ENCODE data around the gene PCNA.

Gene PCNA

DNA sequence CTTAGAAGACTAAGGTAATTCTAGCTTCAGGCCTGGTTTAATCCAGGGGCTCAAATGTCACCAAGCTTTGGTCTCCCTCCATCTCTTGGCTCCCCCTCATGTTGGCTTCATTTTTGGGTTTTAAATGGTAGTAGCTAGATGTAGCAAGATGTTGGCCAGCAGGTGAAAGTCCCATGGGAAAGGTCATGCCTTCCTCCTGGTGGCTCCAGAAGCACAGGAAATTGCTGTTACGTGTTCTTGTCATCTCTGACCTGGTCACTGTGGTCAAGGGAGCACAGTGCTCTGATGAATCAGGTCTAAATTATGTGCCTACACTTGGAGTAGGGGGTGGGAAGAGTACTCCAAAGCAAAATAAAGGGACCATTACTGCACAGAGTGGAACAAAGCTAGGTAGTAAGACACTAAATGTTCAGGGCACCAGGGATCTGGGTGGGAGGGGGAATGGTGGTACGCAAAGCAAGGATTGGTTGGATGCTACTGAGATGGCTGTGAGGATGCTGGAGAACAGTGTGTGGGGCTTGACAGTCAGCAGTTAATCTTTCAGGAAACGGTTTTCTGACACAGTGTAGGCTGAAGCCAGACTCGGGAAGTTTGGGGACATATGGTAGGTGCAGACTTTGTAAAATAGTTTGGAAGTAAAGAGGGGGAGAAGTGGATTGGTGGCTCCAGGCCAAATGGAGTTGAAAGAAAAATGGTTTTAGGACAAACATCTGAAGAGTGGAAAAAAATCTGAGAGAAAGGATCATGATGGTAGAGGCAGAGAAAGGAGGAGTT is 37.1 kb upstream of the PCNA start:
- TF ChIP-seq, protein P1, sequence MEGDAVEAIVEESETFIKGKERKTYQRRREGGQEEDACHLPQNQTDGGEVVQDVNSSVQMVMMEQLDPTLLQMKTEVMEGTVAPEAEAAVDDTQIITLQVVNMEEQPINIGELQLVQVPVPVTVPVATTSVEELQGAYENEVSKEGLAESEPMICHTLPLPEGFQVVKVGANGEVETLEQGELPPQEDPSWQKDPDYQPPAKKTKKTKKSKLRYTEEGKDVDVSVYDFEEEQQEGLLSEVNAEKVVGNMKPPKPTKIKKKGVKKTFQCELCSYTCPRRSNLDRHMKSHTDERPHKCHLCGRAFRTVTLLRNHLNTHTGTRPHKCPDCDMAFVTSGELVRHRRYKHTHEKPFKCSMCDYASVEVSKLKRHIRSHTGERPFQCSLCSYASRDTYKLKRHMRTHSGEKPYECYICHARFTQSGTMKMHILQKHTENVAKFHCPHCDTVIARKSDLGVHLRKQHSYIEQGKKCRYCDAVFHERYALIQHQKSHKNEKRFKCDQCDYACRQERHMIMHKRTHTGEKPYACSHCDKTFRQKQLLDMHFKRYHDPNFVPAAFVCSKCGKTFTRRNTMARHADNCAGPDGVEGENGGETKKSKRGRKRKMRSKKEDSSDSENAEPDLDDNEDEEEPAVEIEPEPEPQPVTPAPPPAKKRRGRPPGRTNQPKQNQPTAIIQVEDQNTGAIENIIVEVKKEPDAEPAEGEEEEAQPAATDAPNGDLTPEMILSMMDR (IDR thresholded peaks at IDR 0.05; ENCODE audit: low read depth, low read length): no peak
- no peak for DNase-seq (ENCODE audit: extremely low read depth, low read depth)

DNA sequence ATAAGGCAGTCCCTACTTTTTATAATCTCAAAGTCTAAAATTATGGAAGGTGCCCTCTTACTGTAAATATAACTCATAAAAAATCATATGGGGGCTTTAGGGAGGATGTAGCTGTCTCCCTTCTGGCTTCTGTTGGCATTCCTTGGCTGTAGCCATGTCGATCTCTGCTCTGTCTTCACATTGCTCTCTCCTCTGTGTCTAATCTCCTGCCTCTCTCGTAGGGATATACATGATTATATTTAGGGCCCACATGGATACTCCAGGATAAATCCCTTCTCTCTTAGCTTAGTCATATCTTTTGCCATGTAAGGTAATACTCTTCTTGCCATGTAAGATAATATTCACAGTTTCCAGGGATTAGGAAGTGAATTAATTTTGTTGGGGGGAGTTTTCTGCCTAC is 35.6 kb upstream of the PCNA start:
- DNase-seq (ENCODE audit: extremely low read depth, low read depth): no peak
- TF ChIP-seq, protein P1 (IDR thresholded peaks at IDR 0.05; ENCODE audit: low read depth, low read length): no peak

DNA sequence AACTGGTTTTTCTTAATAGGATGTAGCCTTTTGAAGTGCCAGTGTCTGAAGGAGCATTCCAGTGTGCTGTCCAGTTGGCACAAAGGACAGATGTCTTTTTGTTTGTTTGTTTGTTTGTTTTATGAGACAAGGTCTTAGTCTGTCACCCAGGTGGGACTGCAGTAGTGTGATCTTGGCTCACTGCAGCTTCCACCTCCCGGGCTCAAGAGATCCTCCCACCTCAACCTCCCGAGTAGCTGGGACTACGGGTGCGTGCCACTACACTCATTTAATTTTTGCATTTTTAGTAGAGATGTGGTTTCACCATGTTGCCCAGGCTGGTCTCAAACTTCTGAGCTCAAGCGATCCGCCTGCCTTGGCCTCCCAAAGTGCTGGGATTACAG is 34.8 kb upstream of the PCNA start:
- TF ChIP-seq, protein P1 (IDR thresholded peaks at IDR 0.05; ENCODE audit: low read depth, low read length): no peak

DNA sequence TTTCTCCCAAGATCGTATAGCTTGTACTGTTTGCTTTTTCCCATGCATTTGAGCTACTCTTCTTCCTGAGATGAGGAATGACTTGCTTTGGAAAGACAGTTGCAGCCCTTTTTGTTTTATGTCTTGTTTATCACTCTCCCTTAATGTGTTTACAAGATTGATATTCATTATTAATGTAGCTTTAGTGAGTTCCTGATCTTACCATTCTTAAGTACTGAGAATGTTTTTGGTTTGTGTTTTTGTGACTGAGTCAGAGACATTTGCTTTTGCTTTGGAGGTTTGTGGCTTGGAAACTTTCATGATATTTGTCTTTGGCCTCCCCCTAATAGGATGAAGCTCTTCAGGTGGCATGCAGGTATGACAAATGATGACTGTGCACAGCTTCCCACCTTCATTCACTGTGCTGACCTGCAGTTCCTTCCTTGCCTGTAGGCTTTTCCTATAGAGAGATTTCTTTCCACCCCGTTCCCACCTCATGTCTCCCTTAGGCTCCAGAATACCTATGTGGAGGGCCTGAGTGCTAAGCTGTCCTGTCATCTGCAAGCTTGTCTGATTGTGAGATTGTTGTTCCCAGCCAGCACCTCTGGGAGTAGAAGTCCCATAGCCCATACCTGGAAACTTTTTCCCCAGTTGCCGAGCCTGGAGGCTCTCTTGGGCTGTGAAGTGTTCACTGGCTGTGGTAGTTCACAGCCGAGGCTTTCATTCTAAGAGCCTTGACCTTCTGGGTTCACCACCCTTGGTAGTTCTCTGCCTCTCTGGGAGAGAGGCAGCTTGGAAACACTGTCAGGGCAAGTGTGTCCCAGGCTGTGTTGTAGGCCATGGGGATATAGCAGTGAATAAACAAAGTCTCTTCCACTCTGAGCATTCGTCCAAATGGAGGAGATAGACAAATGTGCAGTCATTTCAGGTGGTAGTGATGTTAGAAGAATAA is 34.1 kb upstream of the PCNA start:
- TF ChIP-seq, protein P1 (IDR thresholded peaks at IDR 0.05; ENCODE audit: low read depth, low read length): no peak
- no peak for DNase-seq (ENCODE audit: extremely low read depth, low read depth)

More for the DNA sequence above, 34.8 kb upstream of the PCNA start:
- DNase-seq (ENCODE audit: extremely low read depth, low read depth): no peak

DNA sequence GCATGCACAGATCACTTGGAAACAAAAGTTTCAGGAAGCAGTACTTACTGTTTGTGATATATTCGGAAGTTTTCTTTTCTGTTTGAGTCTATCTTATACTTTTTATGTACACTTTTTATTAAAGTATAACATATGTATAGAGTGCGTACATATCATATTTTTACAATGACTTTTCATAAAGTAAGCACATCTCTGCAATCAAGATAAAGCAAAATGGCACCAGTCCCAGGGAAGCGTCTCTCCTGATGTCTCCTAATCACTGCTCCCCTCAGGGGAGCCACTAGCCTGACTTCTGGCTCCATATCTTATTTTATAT is 33.4 kb upstream of the PCNA start:
- DNase-seq (ENCODE audit: extremely low read depth, low read depth): no peak
- TF ChIP-seq, protein P1 (IDR thresholded peaks at IDR 0.05; ENCODE audit: low read depth, low read length): no peak

DNA sequence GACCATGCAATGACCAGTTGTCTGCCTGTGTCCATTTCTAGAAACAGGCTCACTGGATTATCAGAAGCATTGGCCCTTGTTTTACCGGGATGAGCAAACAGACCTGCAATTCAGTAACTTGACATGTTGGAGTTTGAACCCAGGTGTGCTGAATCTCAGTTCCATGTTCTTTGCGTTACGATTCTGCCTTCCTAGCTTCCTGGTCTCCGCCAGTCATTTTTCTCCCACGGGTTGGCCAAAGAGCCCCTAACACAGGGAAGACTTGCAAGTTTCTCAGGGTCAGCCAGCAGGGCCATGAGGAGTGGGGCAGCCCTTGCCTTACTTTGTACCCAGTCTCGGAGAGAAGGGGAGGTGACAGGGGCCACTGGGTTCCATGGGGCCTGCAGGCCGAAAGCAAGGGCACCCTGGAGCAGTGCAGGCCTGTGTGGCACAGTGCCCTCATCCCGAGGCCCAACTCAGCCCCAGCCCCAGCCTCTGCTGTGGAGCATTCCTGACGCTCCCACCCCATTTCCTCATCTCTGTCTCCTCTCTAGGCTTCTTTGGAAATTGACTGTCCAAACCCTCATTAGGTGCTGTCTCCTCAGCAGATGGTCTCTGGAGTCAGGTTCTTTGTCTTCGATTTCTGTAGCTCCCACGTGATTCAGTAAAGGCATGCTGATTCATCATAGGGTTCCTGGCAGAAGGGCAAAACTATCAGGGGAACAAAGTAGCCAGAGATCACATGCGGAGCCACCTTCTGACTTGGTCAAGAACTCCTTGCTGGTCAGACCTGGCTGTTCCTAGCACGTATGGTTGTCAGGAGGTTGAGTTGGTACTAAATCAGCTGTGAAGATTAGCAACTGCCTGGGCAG is 30.7 kb upstream of the PCNA start:
- DNase-seq (ENCODE audit: extremely low read depth, low read depth): no peak
- TF ChIP-seq, protein P1 (IDR thresholded peaks at IDR 0.05; ENCODE audit: low read depth, low read length): no peak
